T-helper 17 cell (primary cell): ENCODE results near the gene GPC3. TPM values are rescaled to one million over a fixed set of nuclear protein-coding genes. Genes with fewer than 3 reads are reported as not detected.

ENCODE experiments used
- ATAC-seq: fragments of 150-1000 bp; cut with Tn5 transposase; 2 replicates; pipeline ENCODE4 v1.10.0; 2021; ENCODE audit warnings: mild to moderate bottlenecking, moderate library complexity
- DNase-seq, 3 donors: peaks; one replicate each; pipeline versions ENCODE4 v3.0.0 to v3.0.0-alpha.2; 2020 to 2021
- H3K9me3 ChIP-seq: one replicate; pipeline ENCODE4 v1.7.0; 2013; ENCODE audit warnings: low read length, mild to moderate bottlenecking; ENCODE audit not compliant: control insufficient read depth, poor library complexity, severe bottlenecking
- H3K27ac Mint-ChIP-seq: one replicate; pipeline ENCODE4 v1.8.0; 2022; ENCODE audit warnings: mild to moderate bottlenecking, moderate library complexity, mixed read lengths
- H3K27me3 Mint-ChIP-seq: one replicate; pipeline ENCODE4 v1.8.0; 2022; ENCODE audit warnings: mixed read lengths
- H3K36me3 Mint-ChIP-seq: one replicate; pipeline ENCODE4 v1.8.0; 2022; ENCODE audit warnings: low read depth, mixed read lengths
- H3K4me1 Mint-ChIP-seq: one replicate; pipeline ENCODE4 v1.8.0; 2022; ENCODE audit warnings: mild to moderate bottlenecking, mixed read lengths
- H3K4me3 Mint-ChIP-seq: one replicate; pipeline ENCODE4 v1.8.0; 2022; ENCODE audit warnings: mild to moderate bottlenecking, moderate library complexity, mixed read lengths
- total RNA-seq, 4 donors: library from RNA in 2 of 4; stranded (reverse) in 2 of 4; gene quantifications; one replicate each; pipeline ENCODE4 v1.2.3 and lab custom pipeline; 2022 to 2026

Gene GPC3
- total RNA-seq, 2 donors from 2014 or later, result 0.20 to 0.39 TPM

GRCh38 chrX:133569217-133569616 is 416.2 kb downstream of the GPC3 start:
- DNase-seq, result no peak
- no peaks in the 10 kb centered on the region for H3K27me3 Mint-ChIP-seq
- no peaks in the 10 kb centered on the region for H3K9me3 ChIP-seq
- H3K4me3 Mint-ChIP-seq, result no peak overlapping the region
- no peaks in the 10 kb centered on the region for H3K4me1 Mint-ChIP-seq
- no peak overlapping the region for H3K27ac Mint-ChIP-seq
- H3K36me3 Mint-ChIP-seq, result no peaks in the 10 kb centered on the region
- ATAC-seq, result no peak

GRCh38 chrX:133568109-133568508 is 417.3 kb downstream of the GPC3 start:
- Mint-ChIP-seq H3K36me3 (no peaks in the 10 kb centered on the region), H3K4me3 (no peak overlapping the region), H3K27me3 (no peaks in the 10 kb centered on the region), H3K4me1 (no peaks in the 10 kb centered on the region), H3K27ac (no peak overlapping the region)
- ATAC-seq (no peak), DNase-seq (no peak)
- H3K9me3 ChIP-seq, result no peaks in the 10 kb centered on the region

- no peak overlapping the region for H3K4me3 Mint-ChIP-seq
- DNase-seq (no peak), ATAC-seq (no peak)
- no peaks in the 10 kb centered on the region for H3K4me1 Mint-ChIP-seq
- H3K27me3 Mint-ChIP-seq, result no peaks in the 10 kb centered on the region
- H3K9me3 ChIP-seq, result no peaks in the 10 kb centered on the region
- no peak overlapping the region for H3K27ac Mint-ChIP-seq
- H3K36me3 Mint-ChIP-seq, result no peaks in the 10 kb centered on the region
Observed at GRCh38 chrX:133566876-133567275, 418.5 kb downstream of the GPC3 start.

- Mint-ChIP-seq H3K36me3 (no peaks in the 10 kb centered on the region), H3K4me1 (no peaks in the 10 kb centered on the region), H3K4me3 (no peak overlapping the region), H3K27me3 (no peaks in the 10 kb centered on the region), H3K27ac (no peak overlapping the region)
- DNase-seq (no peak), ATAC-seq (no peak)
- H3K9me3 ChIP-seq, result no peaks in the 10 kb centered on the region
Observed at GRCh38 chrX:133563705-133564104, 421.7 kb downstream of the GPC3 start.

GRCh38 chrX:133561251-133561650 is 424.1 kb downstream of the GPC3 start:
- Mint-ChIP-seq H3K27ac (no peak overlapping the region), H3K36me3 (no peaks in the 10 kb centered on the region), H3K4me3 (no peak overlapping the region), H3K27me3 (no peaks in the 10 kb centered on the region), H3K4me1 (no peaks in the 10 kb centered on the region)
- DNase-seq, result no peak
- ATAC-seq, result no peak
- H3K9me3 ChIP-seq, result no peaks in the 10 kb centered on the region

- H3K27ac Mint-ChIP-seq, result no peak overlapping the region
- no peaks in the 10 kb centered on the region for H3K27me3 Mint-ChIP-seq
- no peaks in the 10 kb centered on the region for H3K9me3 ChIP-seq
- H3K4me1 Mint-ChIP-seq, result no peaks in the 10 kb centered on the region
- no peaks in the 10 kb centered on the region for H3K36me3 Mint-ChIP-seq
- DNase-seq, result no peak
- ATAC-seq, result no peak
- no peak overlapping the region for H3K4me3 Mint-ChIP-seq
Observed at GRCh38 chrX:133559909-133560308, 425.5 kb downstream of the GPC3 start.

- no peaks in the 10 kb centered on the region for H3K4me1 Mint-ChIP-seq
Observed at GRCh38 chrX:133555782-133556458, 429.5 kb downstream of the GPC3 start.

GRCh38 chrX:133550665-133551485 is 434.5 kb downstream of the GPC3 start:
- no peak overlapping the region for H3K4me3 Mint-ChIP-seq

More at GRCh38 chrX:133555782-133556458, 429.5 kb downstream of the GPC3 start:
- H3K4me3 Mint-ChIP-seq, result no peak overlapping the region
- no peak for DNase-seq
- no peak for ATAC-seq
- no peaks in the 10 kb centered on the region for H3K27me3 Mint-ChIP-seq
- H3K9me3 ChIP-seq, result no peaks in the 10 kb centered on the region
- no peak overlapping the region for H3K27ac Mint-ChIP-seq
- H3K36me3 Mint-ChIP-seq, result no peaks in the 10 kb centered on the region

GRCh38 chrX:133549295-133549933 is 436.0 kb downstream of the GPC3 start:
- DNase-seq (no peak), ATAC-seq (no peak)
- Mint-ChIP-seq H3K27ac (no peak overlapping the region), H3K27me3 (no peaks in the 10 kb centered on the region), H3K4me3 (no peak overlapping the region), H3K36me3 (no peaks in the 10 kb centered on the region), H3K4me1 (no peaks in the 10 kb centered on the region)
- H3K9me3 ChIP-seq, result no peaks in the 10 kb centered on the region

More at GRCh38 chrX:133550665-133551485, 434.5 kb downstream of the GPC3 start:
- Mint-ChIP-seq H3K27me3 (no peaks in the 10 kb centered on the region), H3K36me3 (no peaks in the 10 kb centered on the region), H3K4me1 (no peaks in the 10 kb centered on the region), H3K27ac (no peak overlapping the region)
- DNase-seq (no peak), ATAC-seq (no peak)
- H3K9me3 ChIP-seq, result no peaks in the 10 kb centered on the region

GRCh38 chrX:133546441-133546840 is 439.0 kb downstream of the GPC3 start:
- H3K4me1 Mint-ChIP-seq, result no peaks in the 10 kb centered on the region
- no peaks in the 10 kb centered on the region for H3K9me3 ChIP-seq
- no peak for ATAC-seq
- no peaks in the 10 kb centered on the region for H3K36me3 Mint-ChIP-seq
- H3K27me3 Mint-ChIP-seq, result no peaks in the 10 kb centered on the region
- no peak for DNase-seq
- H3K4me3 Mint-ChIP-seq, result no peak overlapping the region
- H3K27ac Mint-ChIP-seq, result no peak overlapping the region

GRCh38 chrX:133544778-133545177 is 440.6 kb downstream of the GPC3 start:
- no peak for DNase-seq
- H3K9me3 ChIP-seq, result no peaks in the 10 kb centered on the region
- Mint-ChIP-seq H3K4me3 (no peak overlapping the region), H3K4me1 (no peaks in the 10 kb centered on the region), H3K27me3 (no peaks in the 10 kb centered on the region), H3K36me3 (no peaks in the 10 kb centered on the region), H3K27ac (no peak overlapping the region)
- ATAC-seq, result no peak

GRCh38 chrX:133544115-133544514 is 441.3 kb downstream of the GPC3 start:
- ATAC-seq, result no peak
- Mint-ChIP-seq H3K4me1 (no peaks in the 10 kb centered on the region), H3K27me3 (no peaks in the 10 kb centered on the region), H3K36me3 (no peaks in the 10 kb centered on the region), H3K4me3 (no peak overlapping the region), H3K27ac (no peak overlapping the region)
- DNase-seq, result no peak
- no peaks in the 10 kb centered on the region for H3K9me3 ChIP-seq

- no peaks in the 10 kb centered on the region for H3K9me3 ChIP-seq
- Mint-ChIP-seq H3K4me1 (no peaks in the 10 kb centered on the region), H3K27ac (no peak overlapping the region), H3K36me3 (no peaks in the 10 kb centered on the region), H3K4me3 (no peak overlapping the region), H3K27me3 (no peaks in the 10 kb centered on the region)
- ATAC-seq (no peak), DNase-seq (no peak)
Observed at GRCh38 chrX:133543654-133544053, 441.7 kb downstream of the GPC3 start.
